ENCODE results near the gene PLXNA1. TPM values are rescaled to one million over a fixed set of nuclear protein-coding genes. Genes with fewer than 3 reads are reported as not detected.

PLXNA1 gene
- total and polyA plus RNA-seq, 2 experiments from 2014 or later = 11.0 to 73.5 TPM

DNA sequence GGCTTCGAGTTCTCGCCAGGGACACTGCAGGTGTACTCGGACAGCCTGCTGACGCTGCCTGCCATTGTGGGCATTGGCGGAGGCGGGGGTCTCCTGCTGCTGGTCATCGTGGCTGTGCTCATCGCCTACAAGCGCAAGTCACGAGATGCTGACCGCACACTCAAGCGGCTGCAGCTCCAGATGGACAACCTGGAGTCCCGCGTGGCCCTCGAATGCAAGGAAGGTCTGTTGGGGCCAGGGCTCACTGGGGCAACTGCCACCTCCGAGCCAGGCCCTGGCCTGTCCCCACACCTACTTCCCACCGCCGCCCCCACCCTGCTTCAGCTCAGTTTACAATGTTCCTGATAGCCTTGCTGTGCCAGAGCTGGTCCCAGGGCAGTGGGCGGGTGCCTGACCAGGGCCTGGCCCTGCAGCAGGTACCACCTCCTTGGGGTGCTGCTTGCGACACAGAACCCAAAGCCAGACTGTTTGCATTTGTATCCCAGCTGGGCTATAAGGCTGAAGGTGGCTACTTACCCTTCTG is 35.5 kb downstream of the PLXNA1 start (continued):
- no peak for TF ChIP-seq NANOG (IDR thresholded peaks at IDR 0.05; ENCODE audit: borderline replicate concordance)
- no peak for TF ChIP-seq CREB1 (CRISPR knock-in tag; IDR thresholded peaks at IDR 0.05; ENCODE audit: low read depth)
- no peak for TF ChIP-seq EZH2phosphoT487 (IDR thresholded peaks at IDR 0.05; ENCODE audit: unreplicated experiment)

DNA sequence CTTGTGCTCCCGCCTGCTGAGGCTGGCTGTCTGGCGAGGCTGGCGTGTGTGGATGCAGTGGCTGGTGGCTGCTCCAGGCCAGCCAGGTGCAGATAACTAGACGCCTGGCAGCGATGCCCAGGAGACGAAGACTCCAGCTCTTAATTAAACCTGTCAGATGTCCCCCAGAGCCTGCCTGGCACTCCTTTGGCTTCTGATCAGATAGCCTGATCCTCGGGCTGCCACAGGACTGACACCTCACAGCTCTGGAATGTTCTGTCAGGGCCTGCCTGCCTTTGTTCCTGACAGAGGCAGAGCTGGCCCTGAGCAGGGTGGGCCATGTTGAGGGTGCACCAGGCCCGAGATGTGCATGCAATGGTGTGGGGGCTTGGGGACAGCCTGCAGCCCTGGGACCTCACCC is 36.5 kb downstream of the PLXNA1 start:
- ATAC-seq (no peak), DNase-seq (ENCODE audit: low spot score) (no peak)
- Histone ChIP-seq H3K27me3 (ENCODE audit: insufficient read depth) (no peaks in the 10 kb centered on the region), H3K4me1 (ENCODE audit: insufficient read depth) (no peaks in the 10 kb centered on the region), H3K4me2 (no peak overlapping the region), H4K20me1 (replicated peaks; ENCODE audit: insufficient read depth) (no peaks in the 10 kb centered on the region), H3K27ac (ENCODE audit: low read depth) (no peak overlapping the region), H3K9me2 (ENCODE audit: insufficient read depth) (no peaks in the 10 kb centered on the region), H3K79me2 (replicated peaks; ENCODE audit: insufficient read depth) (no peaks in the 10 kb centered on the region), H3F3A (replicated peaks; ENCODE audit: low read depth) (no peaks in the 10 kb centered on the region), H3K4me3 (no peak overlapping the region), H2AFZ (no peak overlapping the region), H3K36me3 (ENCODE audit: insufficient read depth) (no peaks in the 10 kb centered on the region)
- Mint-ChIP-seq H3K4me1 (no peaks in the 10 kb centered on the region), H3K36me3 (ENCODE audit: low read depth) (peaks cover 28% of the 10 kb centered on the region), H3K27me3 (ENCODE audit: insufficient read depth, low read depth, poor library complexity) (peaks cover 6% of the 10 kb centered on the region), H3K4me3 (no peak overlapping the region), H3K27ac (no peak overlapping the region), H3K9me3 (no peaks in the 10 kb centered on the region)
- no peak for TF ChIP-seq EZH2phosphoT487 (IDR thresholded peaks at IDR 0.05; ENCODE audit: unreplicated experiment)

DNA sequence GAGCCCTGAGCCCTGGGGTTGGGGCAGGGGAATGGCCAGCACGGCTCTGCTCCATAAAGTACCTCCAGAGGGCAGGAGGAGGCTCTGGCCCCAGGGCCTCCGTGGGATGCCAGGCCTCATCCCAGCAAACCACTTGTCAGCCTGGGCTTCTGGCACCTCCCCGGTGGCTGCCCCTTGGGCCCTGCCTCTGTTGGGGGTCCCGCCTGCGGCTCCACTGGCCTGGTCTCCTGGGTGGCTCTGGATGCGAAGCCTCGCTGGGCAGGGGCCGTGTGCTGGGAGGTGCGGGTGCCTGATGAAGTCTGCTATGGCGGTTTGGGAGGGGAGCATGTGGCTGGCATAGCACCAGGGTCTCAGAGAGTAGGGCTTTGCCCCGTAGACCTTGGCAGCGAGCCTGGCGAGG is 37.6 kb downstream of the PLXNA1 start:
- Mint-ChIP-seq H3K9me3 (no peaks in the 10 kb centered on the region), H3K27ac (no peak overlapping the region), H3K4me3 (no peak overlapping the region), H3K27me3 (ENCODE audit: insufficient read depth, low read depth, poor library complexity) (peaks cover 4% of the 10 kb centered on the region), H3K4me1 (no peaks in the 10 kb centered on the region), H3K36me3 (ENCODE audit: low read depth) (peaks cover 25% of the 10 kb centered on the region)
- Histone ChIP-seq H3K9me2 (ENCODE audit: insufficient read depth) (no peaks in the 10 kb centered on the region), H4K20me1 (replicated peaks; ENCODE audit: insufficient read depth) (no peaks in the 10 kb centered on the region), H3K27ac (ENCODE audit: low read depth) (no peak overlapping the region), H3K27me3 (ENCODE audit: insufficient read depth) (no peaks in the 10 kb centered on the region), H3K36me3 (ENCODE audit: insufficient read depth) (no peaks in the 10 kb centered on the region), H2AFZ (no peak overlapping the region), H3K4me3 (no peak overlapping the region), H3K79me2 (replicated peaks; ENCODE audit: insufficient read depth) (no peaks in the 10 kb centered on the region), H3F3A (replicated peaks; ENCODE audit: low read depth) (no peaks in the 10 kb centered on the region), H3K4me1 (ENCODE audit: insufficient read depth) (no peaks in the 10 kb centered on the region), H3K4me2 (no peak overlapping the region)
- DNase-seq (ENCODE audit: low spot score) (no peak), ATAC-seq (no peak)
- TF ChIP-seq, protein P1, sequence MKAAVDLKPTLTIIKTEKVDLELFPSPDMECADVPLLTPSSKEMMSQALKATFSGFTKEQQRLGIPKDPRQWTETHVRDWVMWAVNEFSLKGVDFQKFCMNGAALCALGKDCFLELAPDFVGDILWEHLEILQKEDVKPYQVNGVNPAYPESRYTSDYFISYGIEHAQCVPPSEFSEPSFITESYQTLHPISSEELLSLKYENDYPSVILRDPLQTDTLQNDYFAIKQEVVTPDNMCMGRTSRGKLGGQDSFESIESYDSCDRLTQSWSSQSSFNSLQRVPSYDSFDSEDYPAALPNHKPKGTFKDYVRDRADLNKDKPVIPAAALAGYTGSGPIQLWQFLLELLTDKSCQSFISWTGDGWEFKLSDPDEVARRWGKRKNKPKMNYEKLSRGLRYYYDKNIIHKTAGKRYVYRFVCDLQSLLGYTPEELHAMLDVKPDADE (IDR thresholded peaks at IDR 0.05) = no peak
- TF ChIP-seq EZH2phosphoT487 (IDR thresholded peaks at IDR 0.05; ENCODE audit: unreplicated experiment) = no peak
- no peak for TF ChIP-seq POLR2AphosphoS5 (IDR thresholded peaks at IDR 0.05; ENCODE audit: low read depth)
- TF ChIP-seq, protein P2, sequence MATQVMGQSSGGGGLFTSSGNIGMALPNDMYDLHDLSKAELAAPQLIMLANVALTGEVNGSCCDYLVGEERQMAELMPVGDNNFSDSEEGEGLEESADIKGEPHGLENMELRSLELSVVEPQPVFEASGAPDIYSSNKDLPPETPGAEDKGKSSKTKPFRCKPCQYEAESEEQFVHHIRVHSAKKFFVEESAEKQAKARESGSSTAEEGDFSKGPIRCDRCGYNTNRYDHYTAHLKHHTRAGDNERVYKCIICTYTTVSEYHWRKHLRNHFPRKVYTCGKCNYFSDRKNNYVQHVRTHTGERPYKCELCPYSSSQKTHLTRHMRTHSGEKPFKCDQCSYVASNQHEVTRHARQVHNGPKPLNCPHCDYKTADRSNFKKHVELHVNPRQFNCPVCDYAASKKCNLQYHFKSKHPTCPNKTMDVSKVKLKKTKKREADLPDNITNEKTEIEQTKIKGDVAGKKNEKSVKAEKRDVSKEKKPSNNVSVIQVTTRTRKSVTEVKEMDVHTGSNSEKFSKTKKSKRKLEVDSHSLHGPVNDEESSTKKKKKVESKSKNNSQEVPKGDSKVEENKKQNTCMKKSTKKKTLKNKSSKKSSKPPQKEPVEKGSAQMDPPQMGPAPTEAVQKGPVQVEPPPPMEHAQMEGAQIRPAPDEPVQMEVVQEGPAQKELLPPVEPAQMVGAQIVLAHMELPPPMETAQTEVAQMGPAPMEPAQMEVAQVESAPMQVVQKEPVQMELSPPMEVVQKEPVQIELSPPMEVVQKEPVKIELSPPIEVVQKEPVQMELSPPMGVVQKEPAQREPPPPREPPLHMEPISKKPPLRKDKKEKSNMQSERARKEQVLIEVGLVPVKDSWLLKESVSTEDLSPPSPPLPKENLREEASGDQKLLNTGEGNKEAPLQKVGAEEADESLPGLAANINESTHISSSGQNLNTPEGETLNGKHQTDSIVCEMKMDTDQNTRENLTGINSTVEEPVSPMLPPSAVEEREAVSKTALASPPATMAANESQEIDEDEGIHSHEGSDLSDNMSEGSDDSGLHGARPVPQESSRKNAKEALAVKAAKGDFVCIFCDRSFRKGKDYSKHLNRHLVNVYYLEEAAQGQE (IDR thresholded peaks at IDR 0.05; ENCODE audit: unreplicated experiment) = no peak

All from GM23338 (cell line).